ENCODE results near the gene ILF2.
"Not testable (repeated sequence)": the region's sequence is repeated elsewhere in the genome, so short reads cannot be mapped to it uniquely, and the experiment has no call there.

The ILF2 gene

DNA sequence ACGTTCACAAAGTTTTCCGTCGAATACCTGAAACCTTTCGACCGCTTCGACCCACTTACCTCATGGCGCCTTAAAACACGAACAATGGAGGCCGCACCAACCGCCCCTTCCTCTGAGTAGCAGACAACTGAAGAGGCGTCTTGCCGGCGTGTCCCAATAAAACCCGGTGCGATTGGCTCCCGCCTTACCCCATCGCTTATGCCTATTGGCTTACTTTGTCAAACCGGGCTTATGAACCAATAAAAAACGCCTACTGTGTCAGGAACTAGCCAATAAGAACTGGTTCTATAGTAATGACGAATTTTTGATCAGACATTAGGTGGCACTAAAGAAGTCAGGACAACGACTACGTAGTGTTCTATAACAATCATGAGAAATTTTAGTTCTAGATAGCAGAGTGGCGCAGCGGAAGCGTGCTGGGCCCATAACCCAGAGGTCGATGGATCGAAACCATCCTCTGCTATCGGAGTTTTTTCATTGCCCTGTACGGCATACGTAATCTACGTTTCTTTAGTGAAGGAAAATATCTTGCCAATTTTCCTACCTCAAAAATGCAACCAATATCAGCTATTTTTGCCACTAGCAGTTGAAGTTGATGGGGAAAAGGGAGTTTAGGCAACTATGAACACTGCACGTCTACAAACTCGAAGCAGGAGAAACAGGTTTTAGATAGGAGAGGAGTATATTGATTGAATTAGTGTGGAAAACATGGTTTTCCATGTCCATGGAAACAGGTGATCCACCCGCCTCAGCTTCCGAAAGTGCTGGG lies at the start of gene ILF2:
ILF2 (minus strand) TSS at position 135 of the 769 bp plus-strand sequence; CDS start at position 64, 71 bp downstream.
- DNase-seq = peak; percentile 96

DNA sequence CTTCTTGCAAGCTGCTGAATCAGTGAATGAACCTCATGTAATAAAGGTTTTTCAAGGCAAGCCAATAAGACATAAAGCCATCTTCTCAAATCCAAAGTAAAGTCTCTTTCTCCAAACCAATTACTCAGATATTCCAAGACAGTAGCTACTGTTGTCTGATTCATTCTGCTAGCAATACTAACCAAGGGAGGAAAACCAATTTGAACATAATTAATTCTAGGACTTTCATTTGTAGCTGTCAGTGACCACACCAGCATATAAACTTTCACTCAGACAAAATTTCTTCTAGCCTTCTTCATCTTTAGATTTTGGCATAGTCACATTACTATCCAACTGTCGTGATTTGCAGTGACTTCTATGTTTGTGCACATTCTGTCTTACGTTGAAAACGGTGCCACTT lies 46.5 kb upstream of the ILF2 start:
- no peak for DNase-seq

DNA sequence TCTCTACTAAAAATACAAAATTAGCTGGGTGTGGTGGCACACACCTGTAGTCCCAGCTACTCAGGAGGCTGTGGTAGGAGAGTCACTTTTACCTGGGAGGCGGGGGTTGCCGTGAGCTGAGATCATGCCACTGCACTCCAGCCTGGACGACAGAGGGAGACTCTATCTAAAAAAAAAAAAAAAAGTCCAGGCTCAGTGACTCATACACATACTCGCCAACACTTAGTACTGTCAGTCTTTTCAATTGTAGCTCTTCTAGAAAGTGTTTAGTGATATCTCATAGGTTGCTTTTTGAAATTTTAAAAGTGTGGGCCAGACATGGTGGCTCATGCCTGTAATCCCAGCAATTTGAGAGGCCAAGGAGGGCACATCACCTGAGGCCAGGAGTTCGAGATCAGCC lies 45.4 kb upstream of the ILF2 start:
- not testable (repeated sequence) for DNase-seq

DNA sequence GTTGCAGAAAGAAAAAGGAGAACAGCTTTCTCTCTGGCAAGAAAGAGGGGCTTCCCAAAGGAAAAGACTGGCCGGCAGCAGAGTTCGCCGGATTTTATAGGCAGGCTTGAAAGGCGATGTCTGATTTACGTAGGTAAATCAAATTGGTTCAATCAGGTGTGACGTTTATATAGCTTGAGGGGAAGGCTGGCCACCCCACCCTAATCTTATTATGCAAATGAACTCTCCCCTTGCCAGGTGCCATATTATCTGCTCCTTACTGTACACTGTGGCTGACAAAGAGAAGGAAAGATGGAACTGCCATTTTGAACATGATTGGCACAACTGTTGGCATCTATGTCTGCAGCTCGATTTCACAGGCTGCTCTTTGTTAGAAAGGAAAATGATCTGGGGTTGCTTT lies 40.2 kb upstream of the ILF2 start:
- DNase-seq = no peak

DNA sequence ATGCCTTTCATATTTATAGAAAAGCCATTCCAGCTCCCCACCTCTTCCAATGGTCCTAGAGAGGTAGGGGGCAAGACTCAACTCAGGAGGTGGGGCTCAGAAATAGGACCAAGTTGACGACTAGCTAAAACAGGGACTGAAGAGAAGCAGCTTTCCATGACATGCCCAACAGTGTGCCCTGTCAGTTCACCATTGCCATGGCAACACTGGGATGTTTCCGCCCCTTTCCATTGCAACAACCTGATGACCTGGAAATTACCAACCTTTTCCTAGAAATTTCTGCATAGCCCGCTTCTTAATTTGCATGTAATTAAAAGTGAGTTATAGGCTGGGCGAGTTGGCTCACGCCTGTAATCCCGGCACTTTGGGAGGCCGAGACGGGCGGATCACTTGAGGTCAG lies 34.7 kb upstream of the ILF2 start:
- no peak for DNase-seq

DNA sequence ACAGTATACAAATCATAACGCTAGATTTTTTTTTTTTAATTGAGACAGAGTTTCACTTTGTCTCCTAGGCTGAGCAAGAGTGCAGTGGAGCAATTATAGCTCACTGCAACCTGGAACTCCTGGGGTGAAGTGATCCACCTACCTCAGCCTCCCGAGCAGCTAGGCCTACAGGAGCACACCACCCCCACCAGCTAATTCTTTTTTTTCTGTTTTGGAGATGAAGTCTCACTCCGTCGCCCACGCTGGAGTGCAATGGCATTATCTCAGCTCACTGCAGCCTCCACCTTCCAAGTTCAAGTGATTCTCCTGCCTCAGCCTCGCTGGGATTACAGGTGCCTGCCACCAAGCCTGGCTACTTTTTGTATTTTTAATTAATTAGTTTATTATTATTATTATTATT lies 29.0 kb upstream of the ILF2 start:
- DNase-seq = no peak

DNA sequence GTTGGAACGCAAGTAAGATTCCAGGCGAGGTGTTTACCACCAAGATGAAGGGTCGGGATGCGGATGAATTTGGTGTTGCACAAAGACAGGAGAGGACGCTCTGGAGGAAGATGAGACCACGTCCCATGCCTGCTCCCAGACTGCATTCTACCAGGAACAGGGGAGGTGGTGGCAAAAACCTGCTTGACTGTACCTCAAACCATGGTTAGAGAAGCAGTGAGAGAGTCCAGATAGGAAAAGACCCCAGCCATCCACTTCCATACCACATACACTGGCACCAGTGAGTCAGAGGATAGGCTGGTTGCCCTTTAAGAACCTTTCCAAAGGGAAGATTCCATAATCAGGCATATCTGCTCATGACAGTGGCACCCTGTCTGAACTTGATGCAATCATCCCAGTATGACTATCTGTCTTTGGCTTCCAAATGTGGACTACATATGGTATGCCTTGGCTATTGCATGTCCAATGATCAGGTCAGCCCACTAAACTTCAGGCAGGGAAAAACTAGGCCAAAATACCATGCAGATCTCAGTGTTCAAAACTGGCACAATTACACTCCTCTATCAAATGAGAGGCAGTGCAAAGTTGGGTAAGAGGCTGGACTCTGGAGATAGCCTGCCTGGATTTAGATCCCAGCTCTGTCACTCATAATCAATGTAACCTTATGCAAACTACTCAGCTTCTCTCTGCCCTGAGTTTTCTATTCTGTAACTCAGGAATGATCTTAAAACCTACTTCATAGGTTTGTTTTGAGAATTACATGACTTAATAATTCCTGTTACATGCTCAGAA lies 28.3 kb upstream of the ILF2 start:
- DNase-seq = no peak

DNA sequence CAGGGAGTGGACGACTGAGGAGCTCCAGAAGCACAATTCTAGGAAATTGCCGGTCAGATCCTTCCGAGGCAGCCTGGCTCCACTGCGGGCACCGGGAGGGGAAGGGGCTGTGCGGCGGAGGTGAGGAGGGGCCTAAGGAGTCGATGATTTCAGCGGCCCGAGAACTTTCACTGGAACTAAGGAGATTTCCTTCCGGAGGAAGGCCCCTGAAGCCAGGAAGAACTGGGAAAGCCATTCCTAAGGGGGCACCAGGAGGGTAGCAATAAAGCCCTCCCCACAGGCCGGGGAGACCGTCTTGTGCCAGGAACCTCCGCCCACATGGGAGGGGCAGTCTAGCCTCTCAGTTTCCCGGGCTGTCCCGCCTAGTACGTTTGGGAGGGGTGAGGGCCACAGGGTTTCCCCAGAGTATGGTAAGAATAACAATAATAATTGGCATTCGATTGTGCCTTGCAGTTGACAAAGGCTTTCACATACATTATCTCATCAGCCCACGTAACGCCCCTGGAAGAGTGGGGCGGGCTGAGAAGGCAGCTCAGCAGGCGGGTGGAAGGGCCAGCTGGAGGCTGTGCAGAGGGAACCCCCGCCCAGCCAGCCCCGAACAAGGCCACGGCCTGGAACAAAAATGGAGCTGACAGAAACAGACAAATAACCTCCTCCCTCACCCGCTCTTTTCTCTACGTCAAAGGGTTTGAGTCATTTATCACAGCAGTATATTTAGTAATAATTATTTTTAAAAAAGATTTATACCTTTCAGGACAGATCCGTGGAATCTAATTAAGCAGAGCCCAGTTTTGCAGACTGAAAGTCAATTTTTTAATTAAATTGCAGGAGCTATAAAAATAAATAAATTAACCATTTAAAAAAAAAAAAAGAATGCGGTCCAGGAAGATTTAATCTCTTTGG lies 27.5 kb upstream of the ILF2 start:
- DNase-seq = no peak

DNA sequence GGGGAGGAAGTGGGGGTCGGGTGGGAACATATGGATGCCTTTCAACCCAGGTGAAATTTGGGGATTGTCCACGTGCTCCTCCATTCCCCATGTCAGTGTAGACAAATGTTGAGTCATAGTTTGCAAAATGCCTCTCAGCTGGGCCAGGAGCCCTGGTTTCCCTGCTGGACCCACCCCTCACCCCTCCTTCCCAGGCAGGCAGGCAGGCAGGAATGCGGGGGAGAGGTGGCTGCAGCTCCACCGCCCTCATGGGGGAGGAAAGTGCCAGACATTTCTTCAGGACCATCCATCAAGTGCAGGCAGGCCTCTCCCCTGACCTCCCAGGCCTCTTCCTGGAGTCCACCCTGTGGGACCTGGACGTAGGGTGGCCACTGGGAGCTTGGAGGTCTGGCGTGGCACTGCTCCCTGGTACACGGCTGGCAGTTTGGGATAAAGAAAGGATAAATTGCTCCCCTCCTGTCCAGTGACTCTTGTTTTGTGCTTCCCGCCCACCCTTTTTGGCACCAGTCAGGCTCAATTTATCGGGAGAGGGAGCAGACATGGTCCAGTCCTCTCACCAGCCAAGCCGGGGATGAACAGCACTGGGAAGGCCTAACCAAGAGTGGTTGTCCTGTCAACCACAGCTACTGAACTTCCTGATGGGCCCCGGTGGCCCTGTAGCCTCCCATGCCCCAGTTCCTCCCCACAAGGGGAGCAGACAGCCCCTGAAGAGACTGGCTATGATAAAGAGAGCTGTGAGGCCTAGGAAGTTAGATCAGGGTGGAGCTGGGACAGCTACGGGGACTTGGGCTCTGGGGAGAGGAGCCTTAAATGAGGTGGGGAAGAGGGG lies 26.6 kb upstream of the ILF2 start:
- DNase-seq = no peak

DNA sequence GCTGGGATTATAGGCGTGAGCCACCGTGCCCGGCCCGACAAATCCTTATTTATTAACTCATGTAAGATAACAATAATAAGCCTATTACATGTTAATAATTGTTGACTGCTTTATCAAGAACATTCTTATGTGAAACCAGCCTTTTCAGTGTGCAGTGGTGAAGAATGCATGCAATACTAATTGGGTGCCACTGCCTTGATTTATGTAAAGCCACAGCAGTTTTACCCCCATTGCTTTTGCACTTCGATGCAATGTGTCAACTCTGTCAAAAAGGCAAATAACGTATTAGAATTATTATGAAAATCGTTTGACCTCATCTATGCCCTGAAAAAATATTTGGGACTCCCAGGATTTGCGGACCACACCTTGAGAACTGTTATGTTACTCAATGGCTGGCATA lies 25.9 kb upstream of the ILF2 start:
- DNase-seq = no peak

DNA sequence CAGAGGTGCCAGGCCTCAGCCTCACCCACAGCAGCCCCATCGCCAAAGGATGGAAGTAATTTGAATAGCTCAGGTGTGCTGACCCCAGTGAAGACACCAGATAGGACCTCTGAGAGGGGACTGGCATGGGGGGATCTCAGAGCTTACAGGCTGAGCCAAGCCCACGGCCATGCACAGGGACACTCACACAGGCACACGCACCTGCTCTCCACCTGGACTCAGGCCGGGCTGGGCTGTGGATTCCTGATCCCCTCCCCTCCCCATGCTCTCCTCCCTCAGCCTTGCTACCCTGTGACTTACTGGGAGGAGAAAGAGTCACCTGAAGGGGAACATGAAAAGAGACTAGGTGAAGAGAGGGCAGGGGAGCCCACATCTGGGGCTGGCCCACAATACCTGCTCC lies 22.7 kb upstream of the ILF2 start:
- DNase-seq = no peak

DNA sequence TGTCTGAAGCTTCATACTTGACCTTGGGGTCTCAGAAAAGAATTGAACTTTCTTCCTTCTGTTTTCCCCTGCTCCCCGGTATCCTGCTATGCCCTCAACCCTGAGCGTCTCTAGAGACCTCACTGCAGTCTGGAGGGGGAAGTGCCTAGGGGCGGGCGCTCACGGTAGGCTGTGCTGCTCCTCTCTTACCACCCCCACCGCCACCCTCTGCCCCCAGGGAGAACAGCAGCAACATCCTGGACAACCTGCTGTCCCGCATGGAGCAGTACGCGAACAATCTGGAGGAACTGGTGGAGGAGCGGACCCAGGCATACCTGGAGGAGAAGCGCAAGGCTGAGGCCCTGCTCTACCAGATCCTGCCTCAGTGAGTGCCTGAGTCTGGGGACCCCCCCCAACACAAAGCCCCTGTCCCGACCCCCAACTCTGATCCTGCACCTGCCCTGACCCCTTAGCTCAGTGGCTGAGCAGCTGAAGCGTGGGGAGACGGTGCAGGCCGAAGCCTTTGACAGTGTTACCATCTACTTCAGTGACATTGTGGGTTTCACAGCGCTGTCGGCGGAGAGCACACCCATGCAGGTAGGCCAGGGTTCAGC lies 18.0 kb upstream of the ILF2 start:
- DNase-seq = no peak

DNA sequence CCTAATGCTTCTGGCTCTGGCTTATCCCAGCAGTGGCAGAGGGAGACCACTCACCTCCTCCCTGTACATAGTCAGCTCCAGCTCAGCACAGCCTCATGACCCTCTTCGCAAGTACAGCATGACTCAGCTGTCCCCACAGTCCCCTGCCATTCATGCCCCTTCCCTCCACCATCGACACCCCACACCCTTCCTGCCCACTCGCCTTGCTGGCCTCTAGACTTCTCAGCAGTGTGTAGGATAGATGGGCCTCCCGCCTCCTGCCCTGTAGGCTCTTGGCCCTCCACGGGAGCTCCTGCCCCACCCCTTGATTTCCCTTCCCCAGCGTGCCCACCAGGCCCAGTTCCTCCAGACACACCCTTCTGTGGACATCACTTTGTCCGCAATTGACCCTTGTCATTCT lies 17.5 kb upstream of the ILF2 start:
- DNase-seq = no peak

DNA sequence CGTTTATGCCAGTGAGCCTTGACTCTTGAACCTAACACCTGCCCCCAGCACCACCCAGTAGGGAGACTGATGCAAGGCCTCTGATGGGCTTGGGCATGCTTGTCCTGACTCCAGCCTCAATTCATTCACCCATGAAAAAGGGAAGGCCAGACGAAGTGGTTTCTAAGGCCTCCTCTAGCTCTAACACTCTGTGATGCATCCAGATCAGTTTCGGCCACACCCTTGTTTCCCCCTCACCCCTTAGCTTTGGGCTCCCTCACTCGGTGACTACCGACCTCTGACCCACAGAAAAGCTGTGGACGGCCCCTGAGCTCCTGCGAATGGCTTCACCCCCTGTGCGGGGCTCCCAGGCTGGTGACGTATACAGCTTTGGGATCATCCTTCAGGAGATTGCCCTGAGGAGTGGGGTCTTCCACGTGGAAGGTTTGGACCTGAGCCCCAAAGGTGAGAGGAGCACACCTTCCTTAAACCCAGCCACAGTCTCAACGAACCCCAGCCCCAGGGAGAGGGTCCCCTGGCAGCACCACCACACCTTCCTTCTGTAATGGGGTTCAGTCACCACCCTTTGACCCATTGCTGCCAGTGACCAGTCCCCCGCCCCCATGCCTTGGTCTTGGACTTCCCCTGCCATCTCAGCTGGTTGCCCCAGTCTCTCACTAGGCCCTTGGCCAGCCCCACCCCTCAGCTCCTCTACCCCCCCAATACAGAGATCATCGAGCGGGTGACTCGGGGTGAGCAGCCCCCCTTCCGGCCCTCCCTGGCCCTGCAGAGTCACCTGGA lies 16.7 kb upstream of the ILF2 start:
- no peak for DNase-seq

DNA sequence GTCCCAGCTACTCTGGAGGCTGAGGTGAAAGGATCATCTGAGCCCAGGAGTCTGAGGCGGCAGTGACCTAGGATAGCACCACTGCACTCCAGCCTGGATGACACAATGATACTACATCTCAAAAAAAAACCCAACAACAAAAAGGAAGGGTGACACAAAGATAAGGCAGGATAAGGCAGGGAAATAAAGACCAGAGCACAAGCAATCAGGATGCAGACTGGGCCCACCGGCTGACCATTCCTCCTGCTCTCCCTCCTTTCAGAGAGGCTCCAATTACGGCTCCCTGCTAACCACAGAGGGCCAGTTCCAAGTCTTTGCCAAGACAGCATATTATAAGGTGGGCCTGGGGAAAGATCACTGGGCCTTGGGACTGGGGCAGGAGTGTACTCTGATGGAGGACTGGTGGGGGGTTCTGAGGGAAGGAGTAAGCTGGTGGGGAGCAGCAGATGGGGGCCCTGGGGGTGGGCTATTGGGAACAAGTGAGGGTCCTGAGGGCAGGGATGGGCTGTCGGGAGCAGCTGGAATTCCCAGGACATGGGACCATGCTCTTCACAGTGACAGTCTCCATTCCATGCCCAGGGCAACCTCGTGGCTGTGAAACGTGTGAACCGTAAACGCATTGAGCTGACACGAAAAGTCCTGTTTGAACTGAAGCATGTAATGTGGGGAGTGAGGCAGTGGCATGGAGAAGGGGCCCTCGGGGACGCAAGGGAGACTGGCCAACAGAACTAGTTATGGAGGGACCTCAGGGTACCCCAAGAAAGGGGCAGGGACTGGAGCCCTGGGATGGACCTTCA lies 14.9 kb upstream of the ILF2 start:
- no peak for DNase-seq

DNA sequence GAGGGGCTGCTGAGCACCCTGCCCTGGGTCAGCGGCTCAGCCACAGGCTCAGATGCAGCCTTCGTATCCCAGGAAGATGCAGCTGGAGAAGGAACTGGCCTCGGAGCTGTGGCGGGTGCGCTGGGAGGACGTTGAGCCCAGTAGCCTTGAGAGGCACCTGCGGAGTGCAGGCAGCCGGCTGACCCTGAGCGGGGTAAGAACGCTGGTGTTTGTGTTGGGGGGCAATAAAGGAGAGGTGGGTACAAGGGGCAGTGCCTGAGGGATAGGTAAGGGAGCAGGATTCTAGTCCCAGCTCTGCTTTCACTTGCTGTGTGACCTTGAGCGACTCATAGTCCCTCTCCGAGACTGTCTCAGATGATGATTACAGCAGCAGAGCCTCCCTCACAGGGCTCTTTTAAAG lies 14.1 kb upstream of the ILF2 start:
- DNase-seq = no peak

DNA sequence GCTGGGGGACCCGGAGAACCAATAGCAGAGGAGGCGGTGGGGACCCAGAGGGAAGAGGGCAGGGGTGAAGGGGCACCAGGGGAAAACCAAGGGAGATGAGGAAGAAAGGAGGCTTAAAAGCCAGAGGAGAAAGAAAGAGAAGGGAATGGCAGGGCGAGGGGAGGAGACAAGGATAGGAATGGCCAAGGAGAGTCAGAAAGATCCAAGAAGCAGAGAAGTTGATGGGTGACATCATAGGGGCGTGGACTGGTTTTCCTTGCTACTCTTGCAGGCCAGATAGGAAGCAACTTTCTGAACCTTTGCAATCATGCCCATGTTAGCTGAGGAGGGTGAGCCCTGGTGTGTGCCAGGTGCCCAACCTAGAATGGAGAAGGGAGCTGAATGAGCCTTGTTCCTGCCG lies 13.1 kb upstream of the ILF2 start:
- DNase-seq = no peak

DNA sequence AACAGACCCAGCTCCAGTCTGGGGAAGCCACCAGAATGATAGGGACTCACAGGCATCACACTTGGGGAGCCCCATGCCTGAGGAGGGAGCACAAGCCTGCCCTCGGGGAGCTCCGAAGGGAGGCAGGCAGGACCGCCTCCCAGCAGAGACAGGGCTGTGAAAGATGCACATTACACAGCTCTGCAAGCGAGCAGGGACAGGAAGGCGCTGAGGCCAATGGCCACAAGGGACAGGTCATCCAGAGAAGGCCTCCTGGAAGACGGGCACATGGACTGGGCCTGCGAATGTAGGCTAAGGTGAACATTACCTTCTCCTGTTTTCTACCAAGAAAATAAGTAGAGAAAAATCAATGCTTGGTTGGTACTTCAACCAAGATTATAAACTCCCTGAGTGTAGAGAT lies 11.9 kb upstream of the ILF2 start:
- DNase-seq = no peak

DNA sequence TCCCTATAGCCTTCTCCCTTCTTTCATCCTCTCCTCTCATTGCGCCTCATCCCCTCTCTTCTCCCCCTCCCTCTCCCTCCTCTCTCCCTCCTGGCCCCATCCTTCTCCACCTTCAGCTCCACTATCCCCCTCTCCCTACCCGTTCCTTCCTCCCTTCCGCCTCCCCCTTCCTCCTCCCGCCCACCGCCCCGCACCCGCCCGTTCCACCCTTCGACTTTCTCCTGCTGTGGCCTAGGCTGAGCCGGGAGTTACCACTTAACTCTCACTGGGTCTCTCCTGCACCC lies 9.3 kb upstream of the ILF2 start:
- no peak for DNase-seq

DNA sequence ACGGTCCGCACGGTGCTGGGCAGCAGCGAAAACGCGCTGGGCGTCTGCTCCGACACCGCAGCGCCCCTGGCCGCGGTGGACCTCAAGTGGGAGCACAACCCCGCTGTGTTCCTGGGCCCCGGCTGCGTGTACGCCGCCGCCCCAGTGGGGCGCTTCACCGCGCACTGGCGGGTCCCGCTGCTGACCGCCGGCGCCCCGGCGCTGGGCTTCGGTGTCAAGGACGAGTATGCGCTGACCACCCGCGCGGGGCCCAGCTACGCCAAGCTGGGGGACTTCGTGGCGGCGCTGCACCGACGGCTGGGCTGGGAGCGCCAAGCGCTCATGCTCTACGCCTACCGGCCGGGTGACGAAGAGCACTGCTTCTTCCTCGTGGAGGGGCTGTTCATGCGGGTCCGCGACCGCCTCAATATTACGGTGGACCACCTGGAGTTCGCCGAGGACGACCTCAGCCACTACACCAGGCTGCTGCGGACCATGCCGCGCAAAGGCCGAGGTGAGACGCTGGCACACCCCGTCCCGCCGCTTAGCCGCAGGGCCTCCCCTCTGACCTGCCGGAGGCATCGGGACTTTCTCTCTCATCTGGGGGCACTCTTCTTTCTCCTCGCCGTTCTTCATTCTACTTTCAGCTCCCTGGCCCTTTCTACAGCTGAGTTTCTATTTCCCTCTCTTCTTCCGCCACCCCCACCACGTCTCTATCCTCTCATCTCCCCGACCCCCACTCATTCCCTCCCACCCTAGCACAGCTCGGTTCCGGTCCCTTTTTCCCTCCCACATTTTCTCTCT lies 8.7 kb upstream of the ILF2 start:
- peak; percentile 19 for DNase-seq

All from activated gamma-delta T cell treated with Interleukin-2 at 50 U/mL for 16 hours (primary cell).